Urothelium cell line (cell line): ENCODE data around the gene IL36A.
A peak's percentile ranks its signal among the peaks of the same experiment; 100 is the strongest.

Source experiments
- DNase-seq: peaks from one replicate; pipeline ENCODE4 v3.0.0; 2011; ENCODE audit warnings: low spot score, mixed read lengths
- FAIRE-seq: peaks from 2 replicates; lab custom pipeline; 2011; peaks lifted over from hg19 to GRCh38; lab: Jason Lieb, UNC

The IL36A gene

DNA sequence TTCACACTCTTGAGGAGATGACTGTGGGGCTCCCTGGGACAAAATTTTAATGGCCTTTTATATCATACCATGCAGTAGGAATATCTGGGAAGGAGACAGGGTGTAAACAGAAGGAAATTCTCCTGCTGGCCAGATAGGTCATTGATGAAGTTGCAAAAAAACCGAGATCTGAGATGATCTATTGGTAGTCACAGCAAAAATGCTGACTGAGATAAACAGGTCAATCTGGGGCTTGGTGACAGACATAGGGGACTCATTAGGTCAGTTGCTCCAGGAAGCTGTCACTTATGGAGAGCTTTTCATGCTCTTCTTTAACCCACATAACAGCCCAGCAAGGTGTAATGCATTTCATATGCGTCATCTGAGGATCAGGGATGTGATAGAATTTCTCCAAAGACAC is 2.6 kb upstream of the IL36A start:
- DNase-seq (no peak), FAIRE-seq (no peak)

DNA sequence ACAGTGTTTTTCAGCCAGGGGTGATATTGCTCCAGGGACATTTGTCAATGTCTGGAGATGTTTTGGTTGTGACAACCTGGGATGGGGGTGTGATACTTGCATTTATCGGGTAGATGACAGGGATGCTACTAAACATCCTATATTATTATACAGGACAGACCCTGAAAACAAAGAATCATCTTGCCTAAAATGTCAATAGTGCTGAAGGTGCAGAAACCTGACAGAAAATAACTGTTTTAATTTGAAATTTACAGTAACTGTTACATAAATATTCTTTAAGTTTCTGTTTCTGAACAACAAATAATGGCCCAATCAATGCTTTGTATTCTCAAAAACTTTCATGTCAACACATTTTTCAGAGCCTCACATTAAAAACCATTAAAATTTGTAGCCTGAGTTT is 2.0 kb downstream of the IL36A start:
- FAIRE-seq, result no peak
- DNase-seq, result no peak

GRCh38 chr2:113009622-113010021 is 4.4 kb downstream of the IL36A start:
- DNase-seq, result no peak
- no peak for FAIRE-seq

DNA sequence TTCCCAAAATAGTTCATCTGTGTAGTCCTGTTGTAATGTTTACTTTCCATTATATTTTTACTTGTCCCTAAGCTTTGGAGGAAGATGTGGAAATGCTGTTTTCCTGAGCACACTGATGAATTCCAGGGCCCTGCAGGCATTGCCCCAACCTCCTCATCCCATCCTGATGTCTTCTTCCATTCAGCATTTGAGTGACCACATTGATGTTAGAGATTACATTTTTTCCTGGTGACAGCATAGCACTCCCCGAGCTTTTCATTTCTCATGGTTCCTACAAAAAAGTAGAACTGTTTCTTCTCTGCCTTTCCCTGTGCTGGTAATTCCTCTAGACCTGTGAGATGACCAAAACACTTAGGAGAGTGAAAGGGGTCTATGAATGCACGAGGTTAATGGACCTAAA is 4.8 kb downstream of the IL36A start:
- FAIRE-seq (no peak), DNase-seq (no peak)

DNA sequence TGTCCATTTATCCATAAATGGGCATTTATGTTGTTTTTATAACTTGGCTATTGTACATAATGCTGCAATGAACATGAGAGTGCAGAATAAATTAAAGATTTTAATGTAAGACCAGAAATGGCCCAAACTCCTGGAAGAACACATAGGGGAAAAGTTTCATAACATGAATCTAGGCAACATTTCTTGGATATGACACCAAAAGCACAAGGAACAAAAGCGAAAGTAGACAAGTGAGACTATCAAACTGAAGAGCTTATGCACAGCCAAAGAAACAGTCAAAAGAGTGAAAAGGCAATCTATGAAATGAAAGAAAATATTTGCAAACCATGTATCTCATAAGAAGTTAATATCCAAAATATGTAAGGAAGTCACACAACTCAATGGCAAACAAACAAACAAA is 5.8 kb downstream of the IL36A start:
- no peak for DNase-seq
- no peak for FAIRE-seq

- DNase-seq, result no peak
- peak; percentile 13 for FAIRE-seq
Measured at GRCh38 chr2:113012436-113013335, 7.4 kb downstream of the IL36A start.

- DNase-seq (no peak), FAIRE-seq (no peak)
Measured at GRCh38 chr2:113013336-113013661, 8.0 kb downstream of the IL36A start.

GRCh38 chr2:113014067-113014466 is 8.8 kb downstream of the IL36A start:
- no peak for DNase-seq
- FAIRE-seq, result no peak

DNA sequence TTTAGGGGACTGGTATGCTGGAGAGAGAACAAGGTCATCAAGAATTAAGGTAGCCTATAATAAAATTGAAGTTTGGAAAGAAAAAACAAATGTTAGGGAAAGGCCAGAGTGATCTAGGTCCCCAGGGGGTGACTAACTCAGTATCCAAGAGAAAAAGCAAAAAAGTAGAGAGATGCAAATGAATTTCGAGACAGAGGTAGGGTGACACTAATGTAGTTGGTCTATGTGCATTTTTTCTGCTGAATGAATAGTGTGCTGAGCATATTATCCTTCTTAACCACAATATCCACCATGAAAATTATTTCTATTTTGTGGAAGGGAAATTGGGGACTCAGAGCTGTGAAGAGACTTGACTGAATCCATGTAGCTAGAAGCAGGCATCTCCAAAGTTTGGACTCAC is 9.8 kb downstream of the IL36A start:
- no peak for DNase-seq

DNA sequence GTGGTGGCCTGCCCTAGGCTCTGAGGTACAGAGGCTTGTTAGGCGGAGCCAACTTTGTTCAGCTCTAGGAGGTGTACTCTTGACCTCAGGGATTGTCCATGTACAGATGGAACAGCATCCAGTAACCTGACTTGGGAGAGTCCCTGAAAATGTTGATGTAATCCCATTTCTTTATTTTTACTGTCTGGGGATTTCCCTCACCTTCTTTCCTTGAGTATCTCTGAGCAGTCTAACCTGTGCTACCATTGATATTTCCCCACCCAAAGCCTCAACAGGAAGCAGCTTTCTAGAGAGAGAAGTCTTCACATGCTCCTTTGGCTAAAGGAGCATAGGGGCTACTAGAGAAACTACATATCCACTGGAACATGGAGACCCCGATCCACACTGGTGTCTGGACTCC is 10.4 kb downstream of the IL36A start:
- DNase-seq (no peak), FAIRE-seq (no peak)

More for the DNA sequence above, 9.8 kb downstream of the IL36A start:
- no peak for FAIRE-seq

- FAIRE-seq (no peak), DNase-seq (no peak)
Measured at GRCh38 chr2:113018509-113018908, 13.2 kb downstream of the IL36A start.

DNA sequence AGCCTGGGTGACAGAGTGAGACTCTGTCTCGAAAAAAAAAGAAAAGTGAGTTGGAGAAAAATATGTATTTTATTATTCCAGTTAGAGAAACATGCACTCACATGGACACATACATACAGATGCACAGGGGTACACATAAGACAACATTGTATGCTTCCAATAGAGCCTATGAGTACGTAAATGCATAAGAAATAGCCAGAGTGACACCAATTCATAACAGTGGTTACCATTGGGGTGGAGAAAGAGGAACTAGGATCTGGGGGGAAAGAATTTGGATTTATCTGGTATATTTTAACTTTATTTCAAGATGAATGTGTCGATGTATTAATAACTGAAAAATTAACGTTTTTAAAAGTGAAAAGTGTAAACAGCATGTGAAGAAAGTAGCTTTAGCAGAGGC is 16.1 kb downstream of the IL36A start:
- FAIRE-seq (no peak), DNase-seq (no peak)

DNA sequence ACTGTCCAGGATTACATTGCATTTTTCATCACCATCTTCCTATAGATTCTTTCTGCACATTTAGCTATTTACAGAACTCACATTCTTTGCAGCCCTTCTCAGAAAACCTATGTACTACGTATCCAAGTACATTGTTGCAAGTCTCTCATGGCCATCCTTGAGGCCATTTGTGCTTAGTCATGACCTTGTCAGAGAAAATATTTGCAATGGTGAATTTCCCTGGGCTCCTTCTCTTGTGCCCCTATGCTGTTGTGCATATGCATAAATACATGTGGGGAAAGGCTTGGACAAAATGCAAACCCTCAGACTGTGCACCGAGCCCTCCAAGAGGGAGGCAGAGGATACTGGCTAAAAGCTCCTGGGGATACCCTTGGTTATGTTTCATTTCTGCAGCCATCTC is 19.5 kb downstream of the IL36A start:
- no peak for FAIRE-seq
- DNase-seq, result no peak

DNA sequence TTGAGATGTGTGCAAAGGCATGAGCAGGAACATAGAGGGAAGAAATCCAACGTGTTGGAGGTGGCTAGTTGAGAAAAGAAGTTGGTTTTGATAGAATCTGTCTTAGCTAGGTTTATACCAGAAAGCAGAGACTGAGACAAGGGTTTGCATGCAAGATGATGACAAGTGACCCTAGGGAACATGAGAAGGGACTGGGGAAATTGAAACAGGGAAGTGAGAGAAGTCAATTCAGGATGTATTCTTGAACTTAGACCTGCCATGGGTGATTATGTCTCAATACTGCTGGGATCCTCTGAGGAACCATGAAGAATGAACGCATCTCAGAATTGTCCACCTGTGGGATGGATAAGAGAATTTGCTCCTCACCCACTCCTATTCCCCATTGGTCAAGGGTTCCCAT is 20.5 kb downstream of the IL36A start:
- DNase-seq (no peak), FAIRE-seq (no peak)

- FAIRE-seq, result no peak
- no peak for DNase-seq
Measured at GRCh38 chr2:113027691-113028090, 22.4 kb downstream of the IL36A start.

GRCh38 chr2:113028112-113028511 is 22.9 kb downstream of the IL36A start:
- no peak for FAIRE-seq

DNA sequence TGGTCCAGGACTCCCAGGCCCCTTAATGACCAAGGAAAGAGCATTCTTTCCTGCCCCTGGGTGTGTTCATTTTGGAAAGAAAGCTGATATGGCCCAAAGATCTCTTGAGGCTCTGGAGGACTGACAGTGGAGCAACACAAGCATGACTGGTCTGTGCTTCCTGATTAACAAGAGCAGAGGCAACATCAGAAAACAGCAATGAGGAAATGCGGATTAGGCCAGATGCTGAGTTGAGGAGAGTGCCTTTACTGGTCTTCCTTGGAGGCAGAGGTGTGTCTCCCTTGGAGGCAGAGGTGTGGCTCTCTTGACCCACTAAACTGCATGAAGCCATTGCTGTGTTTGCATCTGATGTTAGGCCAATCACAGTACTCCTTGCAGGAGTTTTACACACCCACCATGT is 27.5 kb downstream of the IL36A start:
- DNase-seq (no peak), FAIRE-seq (no peak)

More at GRCh38 chr2:113028112-113028511, 22.9 kb downstream of the IL36A start:
- no peak for DNase-seq

GRCh38 chr2:113034016-113034415 is 28.8 kb downstream of the IL36A start:
- no peak for FAIRE-seq
- no peak for DNase-seq

DNA sequence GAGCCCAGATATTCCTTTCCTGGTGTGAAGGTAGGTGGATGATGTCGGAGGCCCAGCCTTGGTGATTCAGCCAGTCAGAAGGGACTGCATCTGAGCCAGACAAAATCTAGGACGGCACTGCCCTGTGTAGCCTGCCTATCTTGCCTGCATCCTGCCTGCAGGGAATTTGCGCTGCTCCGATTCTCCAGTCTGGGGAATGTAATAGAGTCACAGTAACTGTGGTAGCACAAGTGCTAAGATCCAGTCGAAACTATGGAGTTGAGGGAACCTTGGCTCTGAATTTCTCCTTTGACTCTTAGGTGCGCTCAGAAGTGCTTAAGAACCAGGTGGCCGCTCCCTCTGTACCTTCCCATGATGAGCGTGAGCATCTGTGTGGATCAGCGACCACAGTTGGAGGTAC is 31.5 kb downstream of the IL36A start:
- FAIRE-seq, result no peak
- no peak for DNase-seq

DNA sequence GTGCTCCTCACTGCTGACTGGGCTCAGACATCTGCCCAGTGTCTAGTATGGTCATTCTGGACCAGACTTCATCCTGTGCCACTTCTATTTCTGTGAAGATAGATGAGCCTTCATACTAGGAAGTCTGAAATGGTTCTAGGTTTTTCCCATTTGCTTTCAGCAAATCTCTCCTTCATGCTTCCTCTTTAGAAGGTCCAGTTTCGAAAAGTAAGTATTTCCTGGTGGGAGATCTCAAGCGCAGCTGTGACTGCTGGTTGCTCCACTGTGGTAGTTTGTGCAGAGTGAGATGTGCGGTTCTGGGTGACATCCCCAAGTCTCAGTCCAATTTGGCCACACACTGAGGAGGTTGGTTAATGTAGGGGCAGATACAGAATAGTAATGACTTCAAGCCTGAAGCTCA is 33.0 kb downstream of the IL36A start:
- DNase-seq, result no peak
- FAIRE-seq, result no peak

DNA sequence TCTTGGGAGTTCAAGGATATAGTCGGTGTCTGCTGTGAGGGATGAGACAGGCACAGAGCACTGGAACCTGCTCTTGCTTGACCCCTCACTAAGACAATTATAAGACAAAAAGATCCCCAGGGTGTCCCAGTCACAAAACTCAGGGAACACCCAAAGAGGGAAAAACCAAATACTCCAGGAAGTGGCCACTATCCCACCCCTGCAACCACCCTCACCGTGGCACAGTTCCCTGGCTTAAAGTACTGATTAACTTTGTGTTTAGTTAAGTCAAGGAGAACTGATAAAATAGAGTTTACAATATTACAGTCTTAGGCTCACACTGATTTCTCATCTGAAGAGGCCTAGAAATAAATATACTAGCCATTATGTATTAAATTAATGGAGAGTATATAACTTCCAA is 33.9 kb downstream of the IL36A start:
- DNase-seq (no peak), FAIRE-seq (no peak)

- no peak for FAIRE-seq
- no peak for DNase-seq
Measured at GRCh38 chr2:113039719-113040118, 34.5 kb downstream of the IL36A start.

GRCh38 chr2:113041871-113042270 is 36.6 kb downstream of the IL36A start:
- peak; percentile 20 for FAIRE-seq
- DNase-seq, result no peak
